ENCODE measurements around the gene ARMH3.
A peak's percentile ranks its signal among the peaks of the same experiment; 100 is the strongest.

ARMH3 gene, protein sequence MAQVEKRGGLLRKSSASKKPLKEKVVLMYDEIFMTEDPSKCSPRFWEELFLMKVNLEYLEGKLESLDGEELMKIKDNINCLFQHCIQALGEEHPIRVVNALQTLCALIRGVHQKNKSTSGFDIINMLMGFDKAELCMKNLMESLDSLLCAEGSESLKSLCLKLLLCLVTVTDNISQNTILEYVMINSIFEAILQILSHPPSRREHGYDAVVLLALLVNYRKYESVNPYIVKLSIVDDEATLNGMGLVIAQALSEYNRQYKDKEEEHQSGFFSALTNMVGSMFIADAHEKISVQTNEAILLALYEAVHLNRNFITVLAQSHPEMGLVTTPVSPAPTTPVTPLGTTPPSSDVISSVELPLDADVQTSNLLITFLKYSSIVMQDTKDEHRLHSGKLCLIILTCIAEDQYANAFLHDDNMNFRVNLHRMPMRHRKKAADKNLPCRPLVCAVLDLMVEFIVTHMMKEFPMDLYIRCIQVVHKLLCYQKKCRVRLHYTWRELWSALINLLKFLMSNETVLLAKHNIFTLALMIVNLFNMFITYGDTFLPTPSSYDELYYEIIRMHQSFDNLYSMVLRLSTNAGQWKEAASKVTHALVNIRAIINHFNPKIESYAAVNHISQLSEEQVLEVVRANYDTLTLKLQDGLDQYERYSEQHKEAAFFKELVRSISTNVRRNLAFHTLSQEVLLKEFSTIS

DNA sequence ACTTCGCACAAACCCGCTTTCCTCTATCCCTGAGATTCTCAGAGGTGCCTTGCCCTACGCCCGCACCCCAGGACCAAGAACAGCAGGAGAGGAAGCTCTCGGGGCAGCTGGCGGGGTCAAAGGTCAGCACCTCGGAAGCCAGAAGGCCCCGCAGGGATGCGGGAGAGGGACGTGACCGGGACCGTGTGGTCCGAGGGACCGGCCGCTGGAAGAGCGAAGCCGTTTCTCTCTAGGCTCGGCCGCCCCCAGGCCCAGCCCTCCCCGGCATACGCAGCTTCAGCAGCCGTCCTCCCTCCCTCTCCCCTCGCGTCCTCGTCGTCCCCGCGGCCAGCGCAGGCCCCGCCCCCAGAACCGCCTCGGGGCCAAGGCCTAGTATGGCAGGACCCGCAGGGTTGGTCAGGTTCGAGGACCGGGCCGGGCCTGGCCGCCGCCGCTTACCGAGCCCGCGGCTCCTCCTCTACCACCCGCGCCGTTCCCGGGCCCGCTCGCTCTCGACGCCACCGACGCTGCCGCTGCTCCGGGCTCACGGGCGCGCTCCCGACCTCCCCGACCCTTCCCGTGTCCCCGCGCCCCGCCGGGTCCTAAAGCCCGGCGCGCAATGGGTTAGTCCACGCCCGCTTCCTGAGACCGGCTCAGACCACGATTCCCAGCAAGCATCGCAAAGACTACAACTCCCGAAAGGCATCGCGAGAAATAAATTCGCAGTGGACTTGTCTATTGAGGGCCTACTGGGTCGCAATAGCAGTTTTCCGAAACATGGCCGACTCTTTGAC lies at the start of gene ARMH3:
Gene ARMH3, minus strand, starts transcription at position 527 of the 773 bp plus-strand sequence. CDS start 16,059 bp downstream, outside the sequence.
- DNase-seq (ENCODE audit: extremely low read depth in 1 of 2, low read depth in 1 of 2) = peak; percentile 79 to 87

DNA sequence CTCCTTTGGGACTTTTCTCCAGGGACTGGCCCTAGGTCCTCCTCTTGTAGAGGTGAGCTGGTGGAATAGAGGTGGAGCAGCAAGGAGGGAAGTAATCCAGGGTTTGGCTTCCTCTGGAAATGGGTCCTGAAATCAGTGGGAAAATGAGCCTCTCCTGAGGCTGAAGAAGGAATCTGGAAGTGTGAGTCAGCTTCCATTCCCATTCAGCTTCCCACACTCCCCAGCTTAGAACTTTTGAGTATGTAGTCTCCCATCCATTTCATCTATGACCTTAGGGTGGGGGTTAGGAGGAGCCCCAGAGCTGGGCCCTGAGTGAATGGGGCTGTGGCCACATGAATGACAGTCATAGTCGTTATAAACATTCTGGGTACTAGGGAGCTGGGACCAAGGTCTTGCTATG lies 46.4 kb upstream of the ARMH3 start:
- DNase-seq (ENCODE audit: extremely low read depth in 1 of 2, low read depth in 1 of 2) = no peak

DNA sequence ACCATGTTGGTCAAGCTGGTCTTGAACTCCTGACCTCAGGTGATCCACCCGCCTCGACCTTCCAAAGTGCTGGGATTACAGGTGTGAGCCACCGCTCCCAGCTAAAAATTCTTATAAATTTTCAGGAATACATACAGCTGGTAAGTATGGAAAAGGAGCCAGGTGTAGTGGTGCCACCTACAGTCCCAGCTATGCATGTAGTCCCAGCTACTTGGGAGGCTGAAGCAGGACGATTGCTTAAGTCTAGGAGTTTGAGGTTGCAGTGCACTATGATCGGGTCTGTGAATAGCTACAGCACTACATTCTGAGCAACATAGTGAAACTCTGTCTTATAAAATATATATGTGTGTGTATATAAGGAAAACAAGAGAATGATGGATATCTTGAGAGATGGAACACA lies 45.2 kb upstream of the ARMH3 start:
- DNase-seq (ENCODE audit: extremely low read depth in 1 of 2, low read depth in 1 of 2) = no peak

DNA sequence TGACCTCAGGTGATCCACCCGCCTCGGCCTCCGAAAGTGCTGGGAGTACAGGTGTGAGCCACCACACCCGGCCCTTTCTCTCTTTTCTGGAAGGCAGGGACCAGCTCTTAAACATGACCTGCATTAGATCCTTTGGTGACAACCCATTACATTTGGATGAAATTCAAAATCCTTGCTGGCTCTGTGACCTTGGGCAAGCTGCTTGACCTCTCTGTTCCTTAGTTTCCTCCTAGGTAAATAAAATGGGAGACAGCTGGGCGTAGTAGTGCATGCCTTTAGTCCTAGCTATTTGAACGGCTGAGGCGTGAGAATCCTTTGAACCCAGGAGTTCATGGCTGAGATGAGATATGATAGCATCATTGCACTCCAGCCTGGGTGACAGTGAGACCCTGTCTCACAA lies 40.5 kb upstream of the ARMH3 start:
- no peak for DNase-seq (ENCODE audit: extremely low read depth in 1 of 2, low read depth in 1 of 2)

DNA sequence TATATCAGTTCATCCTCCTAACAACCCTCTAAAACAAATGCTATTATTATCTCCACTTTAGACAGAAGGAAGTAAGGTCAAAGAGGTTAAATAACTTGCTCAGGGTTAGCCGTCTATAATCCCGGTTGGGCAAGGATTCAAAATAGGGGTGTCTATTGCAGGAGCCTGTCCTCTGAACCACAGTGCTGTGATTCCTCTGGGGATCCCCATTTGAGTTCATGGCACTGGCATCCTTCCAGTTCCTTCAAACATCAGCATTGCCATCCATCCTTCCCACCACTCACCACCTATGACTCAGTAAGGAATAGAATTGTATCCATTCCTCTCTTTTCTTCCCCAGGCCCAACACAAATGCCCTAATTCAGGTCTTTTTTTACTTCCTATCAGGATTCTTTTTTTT lies 34.8 kb upstream of the ARMH3 start:
- no peak for DNase-seq (ENCODE audit: extremely low read depth in 1 of 2, low read depth in 1 of 2)

DNA sequence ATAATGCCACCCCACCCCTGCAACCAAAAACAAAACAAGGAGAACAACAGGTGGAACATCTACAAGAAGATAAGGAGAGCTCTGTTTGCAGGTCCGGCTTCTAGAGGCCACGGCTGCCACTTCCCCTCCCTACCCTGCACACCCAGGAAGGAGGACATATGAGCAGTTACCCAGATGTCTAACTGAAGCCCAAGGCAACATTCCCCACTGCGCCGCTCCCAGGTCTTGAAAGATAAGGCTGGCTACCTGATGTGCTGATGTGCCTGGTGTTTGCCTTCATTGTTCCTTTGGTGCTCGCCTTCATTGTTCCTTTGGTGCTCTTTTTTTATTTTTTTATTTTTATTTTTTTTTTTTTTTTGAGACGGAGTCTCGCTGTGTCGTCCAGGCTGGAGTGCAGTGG lies 30.2 kb upstream of the ARMH3 start:
- no peak for DNase-seq (ENCODE audit: extremely low read depth in 1 of 2, low read depth in 1 of 2)

DNA sequence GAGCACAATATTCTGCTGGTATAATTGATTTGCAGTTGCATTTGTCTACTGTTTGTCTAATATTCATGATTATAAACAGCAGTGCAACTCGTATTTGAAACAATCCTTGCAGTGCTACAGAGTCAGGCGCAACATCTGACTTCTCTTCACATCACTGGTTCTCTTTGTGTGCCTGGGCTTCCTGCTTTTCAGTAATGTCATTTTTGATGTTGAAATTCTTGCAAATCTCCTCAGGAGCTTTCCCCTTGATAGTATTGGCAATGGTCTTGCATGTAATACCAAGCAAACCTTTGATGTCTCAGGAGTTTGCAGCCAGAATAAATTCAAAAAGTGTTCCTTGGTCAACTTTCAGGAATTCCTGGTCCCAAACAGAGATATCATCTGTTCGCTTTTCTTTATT lies 29.4 kb upstream of the ARMH3 start:
- DNase-seq (ENCODE audit: extremely low read depth in 1 of 2, low read depth in 1 of 2) = no peak

DNA sequence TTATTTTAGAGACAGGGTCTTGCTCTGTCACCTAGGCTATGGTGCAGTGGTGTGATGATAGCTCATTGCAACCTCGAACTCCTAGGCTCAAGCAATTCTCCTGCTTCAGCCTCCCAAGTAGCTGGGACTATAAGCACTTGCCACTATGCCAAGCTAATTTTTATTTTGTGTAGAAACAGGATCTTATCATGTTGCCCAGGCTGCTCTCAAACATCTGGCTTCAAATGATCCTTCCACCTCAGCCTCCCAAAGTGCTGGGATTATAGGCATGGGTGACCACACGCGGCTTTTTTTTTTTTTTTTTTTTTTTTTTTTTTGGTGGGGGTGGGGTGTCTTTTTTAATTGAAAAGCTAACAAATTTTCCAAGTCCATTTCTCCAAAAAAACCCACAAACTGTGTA lies 27.6 kb upstream of the ARMH3 start:
- DNase-seq (ENCODE audit: extremely low read depth in 1 of 2, low read depth in 1 of 2) = no peak

DNA sequence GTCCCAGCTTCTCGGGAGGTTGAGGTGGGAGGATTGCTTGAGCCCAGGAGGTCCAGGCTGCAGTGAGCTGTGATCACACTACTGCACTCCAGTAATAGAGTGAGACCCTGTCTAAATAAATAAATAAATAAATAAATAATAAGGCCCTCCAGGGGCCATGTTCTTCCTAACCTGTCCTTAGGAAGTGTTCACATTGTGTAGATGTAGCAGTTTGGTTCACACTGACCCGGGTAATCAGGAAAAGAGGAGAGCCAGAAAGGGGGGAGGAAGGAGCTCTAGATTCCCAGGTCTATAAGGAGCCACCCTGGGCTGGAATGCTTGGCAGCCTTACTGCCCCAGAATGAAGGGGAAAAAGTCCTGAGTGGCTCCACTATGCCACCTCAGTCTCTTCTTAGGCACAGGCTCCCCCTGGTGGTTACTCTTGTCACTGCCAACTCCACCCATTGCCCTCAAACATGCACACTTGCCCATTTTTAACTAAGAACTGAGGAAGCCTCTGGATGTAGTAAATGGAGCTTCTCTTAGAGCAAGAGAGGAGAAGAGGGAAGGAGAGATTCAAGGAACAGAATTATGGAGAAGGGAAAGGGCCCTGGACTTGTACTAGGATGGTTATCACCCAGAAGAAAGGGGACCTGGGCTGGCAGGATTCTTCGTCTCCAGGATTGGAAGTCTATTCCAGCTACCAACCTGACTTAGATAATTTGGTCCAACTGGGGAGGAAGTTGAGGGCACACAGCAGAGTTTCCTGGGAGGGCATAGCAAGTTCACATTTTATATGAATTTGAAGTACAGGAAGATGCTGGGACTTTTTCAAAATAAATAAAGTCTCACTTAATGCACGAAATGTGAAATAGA lies 16.9 kb upstream of the ARMH3 start:
- DNase-seq (ENCODE audit: extremely low read depth in 1 of 2, low read depth in 1 of 2) = peak; percentile 43 to 47

DNA sequence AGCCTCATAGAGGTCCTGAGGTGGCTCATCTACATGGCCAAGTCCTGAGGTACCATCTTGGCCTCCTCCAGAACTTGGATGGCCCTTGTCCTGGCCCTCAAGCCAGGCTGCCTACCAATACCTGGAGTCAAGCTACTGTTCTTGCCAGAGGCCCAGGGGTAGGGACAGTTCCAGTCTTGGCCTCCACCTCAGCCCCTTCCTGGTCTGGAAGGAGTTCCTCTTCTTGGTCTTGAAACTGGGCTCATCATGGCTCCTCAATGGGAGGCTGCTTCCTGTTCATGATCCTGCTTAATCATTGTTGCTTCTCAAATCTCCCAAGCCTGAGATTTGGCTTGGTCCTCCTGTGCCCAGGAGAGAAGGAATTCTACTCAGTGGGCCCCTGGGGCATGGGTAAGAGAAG lies 13.1 kb upstream of the ARMH3 start:
- DNase-seq (ENCODE audit: extremely low read depth in 1 of 2, low read depth in 1 of 2) = no peak

DNA sequence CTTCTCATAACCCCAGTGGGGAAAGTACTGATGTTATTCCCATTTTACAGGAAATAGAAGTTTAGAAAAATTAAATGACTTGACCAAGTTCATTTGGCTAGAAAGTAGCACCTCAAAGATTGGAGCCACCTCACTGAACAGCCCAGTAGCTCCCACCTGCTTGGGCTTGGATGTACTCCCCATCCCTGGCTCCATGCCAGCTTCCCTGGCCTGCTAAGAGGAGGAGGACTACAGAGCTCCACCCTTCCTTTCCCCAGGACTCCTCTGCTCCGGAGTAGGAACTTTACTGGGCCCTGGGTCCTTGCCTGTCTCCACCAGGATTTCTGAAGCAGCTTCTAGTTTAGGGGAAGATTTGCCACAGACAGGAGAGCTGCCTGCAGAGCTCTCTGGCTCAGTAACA lies 12.2 kb upstream of the ARMH3 start:
- DNase-seq (ENCODE audit: extremely low read depth in 1 of 2, low read depth in 1 of 2) = no peak

DNA sequence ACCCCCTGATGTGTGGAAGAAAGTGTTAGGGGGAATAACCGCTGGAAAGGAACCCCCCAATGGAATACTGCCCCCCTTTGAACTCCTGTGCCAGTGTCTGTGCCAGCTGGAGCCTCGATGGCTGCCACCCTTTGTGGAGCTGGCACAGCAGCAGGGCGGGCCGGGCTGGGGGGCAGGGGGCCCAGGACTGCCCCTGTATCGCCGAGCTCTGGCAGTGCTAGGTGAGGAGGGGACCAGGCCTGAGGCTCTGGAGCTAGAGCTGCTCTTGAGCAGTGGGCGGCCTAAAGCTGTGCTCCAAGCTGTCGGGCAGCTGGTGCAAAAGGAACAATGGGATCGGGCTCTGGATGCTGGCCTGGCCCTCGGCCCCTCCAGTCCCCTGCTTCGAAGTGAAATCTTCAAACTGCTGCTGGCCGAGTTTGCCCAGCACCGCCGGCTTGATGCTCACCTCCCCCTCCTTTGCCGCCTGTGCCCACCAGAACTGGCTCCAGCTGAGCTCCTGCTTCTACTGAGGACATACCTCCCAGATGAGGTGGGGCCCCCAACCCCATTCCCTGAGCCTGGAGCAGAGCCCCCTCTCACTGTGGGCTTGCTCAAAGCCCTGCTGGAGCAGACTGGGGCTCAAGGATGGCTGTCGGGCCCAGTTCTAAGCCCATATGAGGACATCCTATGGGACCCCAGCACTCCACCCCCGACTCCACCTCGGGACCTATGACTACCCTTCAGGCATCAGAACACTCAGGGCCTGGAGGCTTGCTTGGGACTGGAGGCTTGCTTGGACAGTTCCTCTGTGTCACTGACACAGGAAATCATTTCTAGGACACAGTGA lies 11.3 kb upstream of the ARMH3 start:
- DNase-seq (ENCODE audit: extremely low read depth in 1 of 2, low read depth in 1 of 2) = no peak

DNA sequence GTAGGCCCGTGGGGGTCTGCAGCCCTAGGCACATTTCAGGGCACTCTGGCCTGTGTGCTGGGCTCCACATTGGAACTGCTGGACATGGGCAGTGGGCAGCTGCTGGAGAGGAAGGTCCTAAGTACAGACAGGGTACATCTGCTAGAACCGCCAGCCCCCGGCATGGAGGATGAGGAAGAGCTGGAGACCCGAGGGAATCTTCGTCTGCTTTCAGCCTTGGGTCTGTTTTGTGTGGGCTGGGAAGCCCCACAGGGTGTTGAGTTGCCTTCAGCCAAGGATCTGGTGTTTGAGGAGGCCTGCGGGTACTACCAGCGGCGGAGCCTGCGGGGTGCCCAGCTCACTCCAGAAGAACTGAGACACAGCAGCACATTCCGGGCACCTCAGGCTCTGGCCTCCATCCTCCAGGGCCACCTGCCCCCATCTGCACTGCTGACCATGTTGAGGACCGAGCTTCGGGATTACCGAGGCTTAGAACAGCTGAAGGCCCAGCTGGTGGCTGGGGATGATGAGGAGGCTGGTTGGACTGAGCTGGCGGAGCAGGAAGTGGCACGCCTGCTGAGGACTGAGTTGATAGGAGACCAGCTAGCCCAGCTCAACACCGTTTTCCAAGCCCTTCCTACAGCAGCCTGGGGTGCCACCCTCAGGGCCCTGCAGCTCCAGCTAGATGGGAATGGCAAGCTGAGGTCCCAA lies 10.6 kb upstream of the ARMH3 start:
- DNase-seq (ENCODE audit: extremely low read depth in 1 of 2, low read depth in 1 of 2) = no peak

DNA sequence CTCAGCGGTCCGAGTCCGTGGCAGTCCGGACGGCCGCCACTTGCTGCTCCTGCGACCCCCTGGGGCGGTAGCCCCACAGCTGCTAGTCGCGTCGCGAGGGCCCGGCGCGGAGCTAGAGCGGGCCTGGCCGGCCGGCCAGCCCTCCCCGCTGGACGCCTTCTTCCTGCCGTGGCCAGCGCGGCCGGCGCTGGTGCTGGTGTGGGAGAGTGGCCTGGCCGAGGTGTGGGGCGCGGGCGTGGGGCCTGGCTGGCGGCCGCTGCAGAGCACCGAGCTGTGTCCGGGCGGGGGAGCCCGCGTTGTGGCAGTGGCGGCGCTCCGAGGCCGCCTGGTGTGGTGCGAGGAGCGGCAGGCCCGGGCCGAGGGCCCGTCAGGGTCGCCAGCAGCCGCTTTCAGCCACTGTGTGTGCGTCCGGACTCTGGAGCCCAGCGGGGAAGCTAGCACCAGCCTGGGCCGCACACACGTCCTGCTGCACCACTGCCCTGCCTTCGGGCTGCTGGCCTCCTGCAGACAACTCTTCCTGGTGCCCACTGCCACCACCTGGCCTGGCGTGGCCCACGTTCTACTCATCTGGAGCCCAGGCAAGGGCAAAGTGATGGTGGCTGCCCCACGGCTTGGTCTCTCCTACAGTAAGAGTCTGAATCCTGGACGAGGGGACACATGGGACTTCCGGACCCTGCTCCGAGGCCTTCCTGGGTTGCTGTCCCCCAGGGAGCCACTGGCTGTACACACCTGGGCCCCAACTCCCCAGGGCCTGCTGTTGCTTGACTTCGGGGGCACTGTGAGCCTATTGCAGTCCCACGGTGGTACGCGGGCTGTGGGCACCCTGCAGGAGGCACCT lies 9.8 kb upstream of the ARMH3 start:
- DNase-seq (ENCODE audit: extremely low read depth in 1 of 2, low read depth in 1 of 2) = no peak

DNA sequence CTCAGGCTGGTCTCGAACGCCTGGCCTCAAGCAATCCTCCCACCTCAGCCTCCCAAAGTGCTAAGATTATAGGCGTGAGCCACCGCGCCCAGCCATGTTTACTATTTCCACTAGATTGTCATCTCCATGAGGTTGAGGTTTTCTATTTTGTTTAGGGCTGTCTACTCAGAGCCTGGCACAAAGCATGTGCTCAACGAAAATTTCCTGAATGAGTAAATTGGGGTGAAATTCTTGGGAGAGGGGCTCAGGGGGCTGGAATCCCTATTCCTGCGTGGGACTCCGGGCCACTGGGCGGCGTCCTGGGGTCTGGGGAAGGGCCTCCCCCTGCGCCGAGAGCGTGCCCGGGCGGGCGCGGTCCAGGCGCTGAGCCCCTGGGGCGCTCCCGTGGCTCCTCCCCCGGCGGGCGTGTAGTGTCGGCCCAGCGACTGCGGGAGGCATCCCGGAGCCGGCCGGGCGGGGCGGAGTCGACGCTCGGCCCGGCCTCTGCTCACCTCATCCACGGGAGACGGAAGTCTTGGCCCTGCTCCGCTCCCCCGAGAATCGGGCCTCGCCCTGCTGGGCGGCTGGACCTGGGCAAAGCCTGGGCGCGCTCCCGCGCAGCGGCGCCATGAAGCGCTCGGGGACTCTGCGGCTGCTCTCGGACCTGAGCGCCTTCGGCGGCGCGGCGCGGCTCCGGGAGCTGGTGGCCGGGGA lies 9.0 kb upstream of the ARMH3 start, which contains the start of gene HPS6:
Gene HPS6, plus strand, starts transcription at position 482 of the 693 bp plus-strand sequence. Its CDS starts 126 bp downstream, at position 608.
- DNase-seq (ENCODE audit: extremely low read depth in 1 of 2, low read depth in 1 of 2) = peak; percentile 83 to 86

DNA sequence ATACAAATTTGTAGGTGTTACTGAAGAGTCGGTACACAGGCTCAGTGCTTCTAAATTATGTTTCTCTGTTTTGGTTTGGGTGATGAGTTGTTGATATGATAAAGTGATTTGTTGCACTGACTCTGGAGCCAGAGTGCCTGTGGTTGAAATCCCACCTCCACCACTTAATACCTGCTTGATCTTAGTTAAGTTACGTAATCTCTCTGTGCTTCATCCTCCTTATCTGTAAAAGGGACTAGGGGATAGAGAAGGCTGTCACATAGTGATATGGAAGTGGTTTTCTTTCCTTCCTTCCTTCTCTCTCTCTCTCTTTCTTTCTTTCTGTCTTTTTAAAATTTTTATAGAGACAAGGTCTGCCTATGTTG lies 8.5 kb upstream of the ARMH3 start:
- no peak for DNase-seq (ENCODE audit: extremely low read depth in 1 of 2, low read depth in 1 of 2)

DNA sequence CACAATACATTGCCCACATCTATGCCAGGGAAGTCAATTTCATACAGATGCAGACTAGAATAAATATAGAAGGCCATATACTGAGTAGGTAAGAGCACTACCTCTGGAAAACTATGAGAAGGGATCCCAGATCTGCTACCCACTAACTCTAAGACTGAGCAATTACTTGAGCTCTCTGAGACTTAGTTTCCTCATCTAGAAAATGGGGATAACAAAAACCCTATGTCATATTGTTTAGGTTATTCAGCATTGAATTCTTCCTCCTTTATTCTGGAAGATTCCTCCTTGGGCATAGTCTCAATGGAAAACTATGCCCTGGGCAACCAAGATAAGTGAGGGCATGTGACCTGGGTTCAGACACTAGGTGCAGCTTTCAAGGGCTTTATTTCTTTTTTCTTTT lies 4.0 kb upstream of the ARMH3 start:
- no peak for DNase-seq (ENCODE audit: extremely low read depth in 1 of 2, low read depth in 1 of 2)

Measured in stimulated activated CD8-positive, alpha-beta memory T cell treated with anti-CD3 and anti-CD28 coated beads, Interleukin-7, amount 100 ng/mL, for 48 hours (primary cell).